B cell (primary cell): ENCODE results near the gene GASK1B.

Experiments used
- CTCF ChIP-seq: fragments of 200-600 bp; IDR thresholded peaks from one replicate; pipeline ENCODE4 v1.8.0; 2022; ENCODE audit warnings: antibody characterized with exemption, mild to moderate bottlenecking
- EZH2 ChIP-seq: IDR thresholded peaks from 2 replicates; pipeline ENCODE4 v1.6.1; 2012; ENCODE audit warnings: borderline replicate concordance, low read depth, mild to moderate bottlenecking, moderate library complexity, low read length; ENCODE audit not compliant: insufficient read depth, poor library complexity, severe bottlenecking

- no peak for TF ChIP-seq CTCF
- TF ChIP-seq EZH2, result no peak
These were observed 38.6 kb downstream of the GASK1B start for GRCh38 chr4:158134222-158134621.
